Middle frontal gyrus (tissue), 1 donor: Measurements from ENCODE around the gene CAVIN1.
"Not testable (repeated sequence)": the region's sequence is repeated elsewhere in the genome, so short reads cannot be mapped to it uniquely, and the experiment has no call there.

ENCODE experiments used
- DNase-seq: peaks from one replicate; pipeline ENCODE4 v3.0.0-alpha.2; 2015; ENCODE audit warnings: low spot score; ENCODE audit errors: extremely low spot score

The CAVIN1 gene

DNA sequence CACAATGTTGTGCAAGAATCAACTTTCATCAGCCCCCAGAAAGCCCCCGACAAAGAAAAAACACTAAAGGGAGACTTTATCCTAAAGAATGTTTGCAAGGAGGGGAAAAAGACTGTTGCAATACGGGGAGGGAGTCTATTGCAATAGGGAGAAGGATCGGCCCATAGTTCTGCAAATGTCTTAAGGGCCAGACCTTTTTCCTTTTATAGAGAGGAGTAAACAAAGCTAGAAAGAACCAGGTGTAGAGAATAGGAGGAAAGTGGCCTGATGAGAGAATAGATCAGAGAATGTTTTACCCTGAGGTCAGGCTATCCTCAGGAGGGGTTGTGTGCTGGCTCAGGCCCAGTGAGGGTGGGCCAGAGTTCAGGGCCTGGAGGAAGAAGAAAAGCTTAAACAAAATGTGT is 8.7 kb upstream of the CAVIN1 start:
- no peak for DNase-seq

DNA sequence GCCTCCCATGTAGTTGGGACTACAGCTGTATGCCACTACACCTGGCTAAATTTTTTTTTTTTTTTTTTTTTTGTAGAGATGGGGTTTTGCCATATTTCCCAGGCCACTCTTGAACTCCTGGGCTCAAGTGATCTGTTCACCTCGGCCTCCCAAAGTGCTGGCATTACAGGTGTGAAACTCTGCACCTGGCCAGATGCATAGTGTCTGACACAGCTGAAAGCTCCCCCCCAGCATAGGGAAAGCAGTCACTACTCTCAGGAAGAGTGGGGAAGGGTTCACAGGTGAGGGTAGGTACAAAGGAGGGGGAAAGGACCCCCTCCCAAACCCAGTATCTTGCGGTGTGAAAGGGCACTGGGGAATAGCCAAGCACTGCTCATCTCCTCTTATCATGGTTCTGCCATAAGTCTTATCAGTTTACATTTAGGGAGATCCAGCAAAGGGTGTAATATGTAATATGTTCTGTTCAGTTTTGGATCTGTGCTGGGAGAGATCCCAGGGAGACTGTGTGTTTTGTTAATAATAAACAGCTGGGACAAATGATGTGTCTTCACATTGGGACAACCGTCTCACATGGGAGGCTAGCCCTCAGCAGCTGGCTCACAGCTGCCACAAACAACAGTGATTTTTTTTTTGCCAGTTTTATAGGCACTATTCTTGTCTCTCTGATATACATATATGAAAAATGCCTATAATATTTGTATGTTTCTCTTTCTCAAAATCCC is 6.8 kb upstream of the CAVIN1 start:
- no peak for DNase-seq

DNA sequence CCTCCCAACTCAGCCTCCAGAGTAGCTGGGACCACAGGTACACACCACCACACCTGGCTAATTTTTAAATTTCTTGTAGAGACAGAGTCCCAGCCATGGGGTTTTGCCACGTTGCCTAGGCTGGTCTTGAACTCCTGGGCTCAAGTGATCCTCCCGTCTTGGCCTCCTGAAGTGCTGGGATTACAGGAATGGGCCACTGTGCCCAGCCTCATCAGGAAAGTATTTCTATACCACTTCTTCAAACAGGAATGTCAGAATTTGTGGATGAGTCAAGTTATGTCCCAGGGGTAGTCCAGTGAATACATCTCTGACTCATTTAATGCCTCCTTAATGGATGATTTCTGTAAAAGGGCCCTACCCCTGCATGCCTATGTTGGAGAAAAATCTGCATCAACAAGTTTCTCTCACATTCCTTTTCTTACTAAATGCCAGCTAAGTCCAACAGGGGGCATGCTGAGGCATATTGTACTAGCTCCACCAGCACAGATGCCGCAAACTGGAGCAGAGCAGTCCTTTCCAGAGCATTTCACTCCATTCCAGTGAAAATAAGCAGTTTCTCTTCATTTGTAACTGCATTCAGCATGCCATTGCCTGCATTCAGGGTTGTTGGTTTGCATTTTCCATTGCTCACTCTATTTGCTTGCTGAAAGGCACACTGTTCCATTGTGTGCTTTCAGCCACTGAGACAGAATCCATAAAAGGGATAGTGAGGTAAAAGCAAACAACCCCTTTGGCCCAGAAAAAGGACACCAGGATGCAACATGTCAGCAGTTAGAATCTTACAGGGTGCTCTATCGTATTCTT is 5.3 kb upstream of the CAVIN1 start:
- peak; percentile 22 for DNase-seq

DNA sequence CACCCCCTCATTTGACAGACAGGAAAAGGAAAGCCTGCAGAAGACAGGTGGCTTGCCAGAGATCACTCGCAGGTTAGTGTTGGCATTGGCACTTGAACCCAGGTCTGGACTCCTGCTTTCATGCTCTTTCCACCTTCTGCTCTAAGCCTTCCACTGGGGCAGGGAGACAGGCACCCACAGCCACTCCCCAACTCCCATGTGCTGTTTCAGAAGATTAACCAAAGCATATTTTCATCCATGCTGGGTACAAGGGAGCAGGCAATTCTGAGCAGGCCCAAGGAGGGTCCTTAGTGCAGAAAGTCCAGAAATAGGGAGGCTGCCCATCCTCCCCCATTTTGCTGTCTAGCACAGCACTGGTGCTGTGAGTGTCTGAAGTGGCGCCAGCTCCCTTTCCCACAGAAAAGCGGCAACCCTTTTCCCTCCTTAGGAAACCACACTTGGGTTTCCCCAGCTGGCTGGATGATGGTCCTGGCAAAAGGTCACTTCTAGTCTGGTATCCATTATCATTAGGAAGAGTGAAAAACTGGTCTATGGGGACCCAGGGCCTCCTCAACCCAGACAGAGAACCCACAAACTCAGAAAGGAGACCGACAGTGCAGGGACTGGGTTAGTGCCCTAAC is 2.0 kb upstream of the CAVIN1 start:
- DNase-seq, result no peak

DNA sequence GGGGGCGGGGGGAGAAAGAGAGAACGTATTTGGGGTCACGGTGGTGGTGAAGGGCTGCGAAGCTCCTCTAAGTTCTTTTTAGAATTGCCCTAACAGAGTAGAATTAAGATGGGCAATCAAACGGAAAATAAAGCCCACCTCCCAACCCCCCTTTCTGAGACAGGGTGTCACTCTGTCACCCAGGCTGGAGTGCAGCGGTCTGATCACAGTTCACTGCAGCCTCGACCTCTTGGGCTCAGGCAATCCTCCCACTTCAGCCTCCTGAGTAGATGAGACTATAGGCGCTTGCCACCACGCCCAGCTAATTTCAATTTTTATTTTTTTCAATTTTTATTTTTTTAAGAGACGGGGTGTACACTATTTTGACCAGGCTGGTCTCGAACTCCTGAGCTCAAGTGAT is 710 bp upstream of the CAVIN1 start:
- DNase-seq, result no peak

DNA sequence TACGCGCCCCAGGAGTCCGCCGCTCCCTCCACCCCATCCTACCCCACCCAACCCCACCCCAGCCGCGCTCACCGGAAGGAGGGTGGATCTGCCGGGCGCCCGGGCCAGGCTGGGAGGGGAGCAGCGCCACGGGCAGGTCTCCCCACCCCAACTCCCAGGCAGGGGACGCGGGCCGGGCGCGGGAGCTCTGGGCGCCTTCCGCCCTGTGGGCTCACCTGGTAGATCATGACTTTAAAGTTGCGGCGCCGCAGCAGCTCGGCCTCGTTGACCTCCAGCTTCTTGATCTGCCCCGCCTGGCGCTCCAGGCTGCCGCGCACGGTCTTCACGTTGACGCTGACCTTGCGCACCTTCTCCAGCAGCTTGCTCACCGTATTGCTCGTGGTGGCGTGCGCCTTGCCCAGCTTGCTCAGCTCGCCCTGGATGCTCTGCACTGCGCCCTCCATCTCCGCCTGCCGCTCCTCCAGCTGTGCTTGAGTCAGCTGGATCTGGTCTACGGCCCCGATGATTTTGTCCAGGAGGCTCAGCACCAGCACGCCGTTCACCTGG is 571 bp downstream of the CAVIN1 start:
- no peak for DNase-seq

DNA sequence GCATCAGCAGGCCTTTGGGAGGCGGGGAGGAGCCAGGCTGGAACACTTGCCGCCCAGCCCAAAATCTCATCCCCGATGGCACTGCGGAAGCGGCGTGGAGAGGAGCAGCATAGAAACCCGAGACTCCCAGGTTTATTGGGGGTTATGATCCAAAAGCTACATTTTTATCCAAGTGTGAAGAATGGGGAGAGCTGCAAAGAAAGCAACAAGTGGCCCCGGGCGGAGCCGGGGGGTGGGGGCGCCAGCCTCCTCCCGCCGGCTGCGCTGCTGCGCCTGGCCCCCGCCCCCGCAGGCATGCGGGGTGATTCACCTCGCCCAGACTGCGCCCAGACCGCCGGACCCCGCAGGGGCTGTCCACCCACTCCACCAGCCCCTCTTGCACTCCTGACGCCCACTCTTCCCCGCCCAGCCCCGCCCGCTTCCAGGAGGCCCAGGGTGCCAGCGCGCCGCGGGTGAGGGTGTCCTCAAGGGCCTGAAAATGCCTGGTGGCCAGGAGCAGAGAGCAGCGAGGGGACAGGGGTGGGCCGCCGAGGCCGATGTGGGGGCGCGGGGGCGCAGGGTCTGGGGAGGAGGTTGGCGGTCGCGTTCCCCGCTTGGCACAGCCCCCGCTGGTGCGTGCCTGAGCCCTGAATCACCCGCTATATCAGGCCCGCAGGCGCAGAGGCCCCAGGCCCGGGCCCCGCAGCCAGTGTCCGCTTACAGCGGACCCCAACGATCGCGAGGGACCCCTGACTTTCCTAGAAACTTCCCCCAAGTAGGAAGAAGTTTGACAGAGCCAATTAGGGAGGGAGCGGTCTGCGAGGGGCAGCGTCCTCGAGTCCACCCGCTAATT is 1.3 kb downstream of the CAVIN1 start:
- DNase-seq, result no peak

DNA sequence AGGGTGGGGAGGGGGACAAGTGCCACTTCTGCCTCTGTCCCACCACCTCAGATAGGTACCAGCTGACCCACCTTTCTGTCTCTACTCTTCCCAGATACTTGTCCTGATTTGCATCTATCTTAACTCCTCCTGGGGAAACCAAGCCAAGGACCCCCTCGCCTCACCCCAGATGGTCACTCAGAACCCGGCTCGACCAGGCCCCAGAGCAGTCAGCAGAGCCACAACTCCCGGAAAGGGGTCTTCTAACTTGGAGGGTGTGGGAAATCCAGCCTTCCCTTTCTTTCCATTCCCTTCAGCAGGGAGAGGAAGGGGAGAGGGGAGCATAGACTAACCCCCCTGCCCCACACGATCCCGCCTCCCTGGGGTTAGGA is 1.9 kb downstream of the CAVIN1 start:
- no peak for DNase-seq

DNA sequence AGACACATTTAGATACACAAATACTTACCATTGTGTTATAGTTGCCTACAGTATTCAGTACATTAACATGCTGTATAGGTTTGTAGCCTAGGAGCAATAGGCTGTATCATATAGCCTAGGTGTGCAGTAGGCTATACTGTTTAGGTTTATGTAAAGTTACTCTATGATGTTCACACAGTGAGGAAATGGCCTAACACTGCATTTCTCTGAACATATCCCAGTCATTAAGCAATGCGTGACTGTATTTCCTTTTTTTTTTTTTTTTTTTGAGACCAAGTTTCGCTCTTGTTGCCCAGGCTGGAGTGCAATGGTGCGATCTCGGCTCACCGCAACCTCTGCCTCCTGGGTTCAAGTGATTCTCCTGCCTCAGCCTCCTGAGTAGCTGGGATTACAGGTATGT is 5.1 kb downstream of the CAVIN1 start:
- DNase-seq, result not testable (repeated sequence)

DNA sequence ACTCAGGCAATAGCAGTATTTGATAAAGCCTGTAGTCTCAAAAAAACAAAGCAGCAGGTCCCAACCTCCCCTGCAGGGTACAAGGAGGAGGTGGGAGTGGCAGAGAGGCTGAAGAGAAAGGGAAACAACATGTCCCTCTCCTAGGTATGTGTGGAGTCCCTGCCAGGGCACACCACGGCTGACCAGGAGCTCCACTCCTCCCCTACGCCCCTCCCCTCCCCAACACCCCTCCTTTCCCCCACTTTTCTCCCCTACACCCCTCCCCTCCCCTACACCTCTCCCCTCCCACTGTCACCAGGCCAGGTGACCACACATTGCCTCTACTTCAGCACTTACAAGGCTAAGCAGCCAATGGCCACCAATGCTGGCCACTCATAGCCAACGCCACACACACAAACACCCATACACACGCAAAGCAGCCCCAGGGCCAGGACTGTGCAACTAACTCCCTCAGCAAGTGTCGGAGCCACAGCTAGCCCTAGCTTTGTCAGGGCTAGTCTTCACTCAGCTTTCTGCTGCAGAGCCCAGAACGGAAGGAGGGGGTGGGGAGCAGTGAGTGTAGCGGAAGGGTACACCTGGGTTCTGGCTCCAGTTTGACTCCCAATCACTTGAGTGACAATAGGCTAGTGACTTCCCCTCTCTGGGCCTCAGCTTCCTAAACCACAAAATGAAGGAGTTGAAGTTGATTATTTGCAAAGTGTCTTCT is 8.2 kb downstream of the CAVIN1 start:
- no peak for DNase-seq

DNA sequence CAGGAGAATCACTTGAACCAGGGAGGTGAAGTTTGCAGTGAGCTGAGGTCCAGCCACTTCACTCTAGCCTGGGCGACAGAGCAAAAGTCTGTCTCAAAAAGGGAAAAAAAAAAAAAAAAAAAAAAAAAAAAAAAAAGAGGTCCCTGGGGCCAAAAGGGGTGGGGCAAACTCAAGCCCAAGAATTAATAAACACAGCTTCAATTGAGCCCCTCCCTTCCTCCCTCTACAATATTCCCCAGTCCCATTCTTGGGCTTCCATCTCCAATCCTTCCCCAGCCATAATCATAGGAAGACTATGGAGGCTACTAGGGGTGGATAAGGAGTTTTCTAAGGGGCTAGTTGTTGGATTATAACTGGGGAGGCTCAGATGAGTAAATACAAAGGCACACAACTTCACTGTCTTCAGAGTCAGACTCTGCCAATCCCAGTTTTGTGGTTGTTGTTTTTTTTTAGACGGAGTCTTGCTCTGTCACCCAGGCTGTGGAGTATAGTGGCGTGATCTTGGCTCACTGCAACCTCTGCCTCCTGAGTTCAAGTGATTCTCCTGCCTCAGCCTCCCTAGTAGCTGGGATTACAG is 9.5 kb downstream of the CAVIN1 start:
- no peak for DNase-seq

DNA sequence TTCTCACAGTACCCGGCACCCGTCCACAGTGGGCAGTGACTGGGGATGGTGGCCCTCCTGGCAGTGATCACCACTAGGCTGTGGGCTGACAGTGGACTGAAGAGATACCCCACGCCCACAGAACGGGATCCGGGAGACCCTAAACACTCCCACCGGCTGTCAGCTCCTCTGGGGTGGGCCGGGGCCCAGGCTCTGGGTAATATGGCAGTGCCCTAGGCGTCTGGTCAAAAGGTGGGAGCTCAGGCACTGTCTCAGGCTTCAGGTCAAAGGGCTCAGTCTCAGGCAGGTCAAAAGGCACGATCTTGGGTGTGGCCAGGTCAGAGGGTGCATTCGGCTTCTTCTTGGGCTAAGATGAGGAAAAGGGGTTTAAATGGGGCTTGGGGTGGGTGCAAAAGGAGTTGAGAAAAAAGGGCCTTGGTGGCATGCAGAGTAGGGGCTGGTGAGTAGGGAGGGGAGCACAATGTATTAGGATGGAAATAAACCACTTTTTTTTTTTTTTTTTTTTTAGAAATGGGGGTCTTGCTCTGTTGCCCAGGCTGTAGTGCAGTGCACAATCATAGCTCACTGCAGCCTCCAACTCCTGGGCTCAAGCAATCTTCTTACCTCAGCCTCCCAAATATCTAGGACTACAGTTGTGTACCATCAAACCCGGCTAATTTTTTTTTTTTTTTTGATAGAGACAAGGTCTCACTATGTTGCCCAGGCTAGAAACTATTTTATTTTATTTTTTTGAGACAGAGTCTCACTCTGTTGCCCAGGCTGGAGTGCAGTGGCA is 11.0 kb downstream of the CAVIN1 start:
- no peak for DNase-seq

DNA sequence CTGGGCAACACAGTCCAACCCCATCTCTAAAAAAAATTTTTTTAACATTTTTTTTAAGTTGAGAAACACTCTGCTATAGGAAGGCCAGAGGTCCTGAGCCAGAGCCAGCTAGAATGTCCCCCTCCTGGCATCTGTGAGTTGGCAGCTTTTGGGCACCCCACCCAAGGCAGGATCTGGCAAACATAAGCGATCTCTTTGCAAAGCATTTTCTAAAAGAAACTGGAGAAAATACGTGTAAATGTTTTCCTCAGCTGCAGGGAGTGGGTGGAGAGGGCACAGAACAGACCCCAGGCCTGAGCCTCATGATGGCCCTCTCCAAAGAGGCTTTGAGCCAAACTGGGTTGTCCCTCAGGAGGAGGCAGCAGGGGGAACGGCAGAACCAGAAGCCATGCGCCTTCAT is 11.7 kb downstream of the CAVIN1 start:
- no peak for DNase-seq

DNA sequence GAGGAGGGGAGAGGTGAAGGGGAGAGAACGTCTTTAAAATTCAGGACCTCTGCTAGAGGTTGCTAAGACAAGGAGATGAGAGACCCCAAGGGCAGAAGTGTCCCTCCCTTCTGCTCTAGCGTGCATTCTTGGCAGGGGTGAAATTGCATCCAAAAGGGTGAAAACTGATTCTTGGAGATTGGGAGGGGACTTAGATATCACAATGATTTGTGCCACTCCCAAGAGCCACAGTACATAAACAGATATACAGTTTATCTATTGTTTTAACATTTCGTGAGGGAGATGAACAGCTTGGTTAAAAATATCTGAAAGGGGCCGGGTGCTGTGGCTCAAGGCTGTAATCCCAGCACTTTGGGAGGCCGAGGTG is 12.8 kb downstream of the CAVIN1 start:
- no peak for DNase-seq

DNA sequence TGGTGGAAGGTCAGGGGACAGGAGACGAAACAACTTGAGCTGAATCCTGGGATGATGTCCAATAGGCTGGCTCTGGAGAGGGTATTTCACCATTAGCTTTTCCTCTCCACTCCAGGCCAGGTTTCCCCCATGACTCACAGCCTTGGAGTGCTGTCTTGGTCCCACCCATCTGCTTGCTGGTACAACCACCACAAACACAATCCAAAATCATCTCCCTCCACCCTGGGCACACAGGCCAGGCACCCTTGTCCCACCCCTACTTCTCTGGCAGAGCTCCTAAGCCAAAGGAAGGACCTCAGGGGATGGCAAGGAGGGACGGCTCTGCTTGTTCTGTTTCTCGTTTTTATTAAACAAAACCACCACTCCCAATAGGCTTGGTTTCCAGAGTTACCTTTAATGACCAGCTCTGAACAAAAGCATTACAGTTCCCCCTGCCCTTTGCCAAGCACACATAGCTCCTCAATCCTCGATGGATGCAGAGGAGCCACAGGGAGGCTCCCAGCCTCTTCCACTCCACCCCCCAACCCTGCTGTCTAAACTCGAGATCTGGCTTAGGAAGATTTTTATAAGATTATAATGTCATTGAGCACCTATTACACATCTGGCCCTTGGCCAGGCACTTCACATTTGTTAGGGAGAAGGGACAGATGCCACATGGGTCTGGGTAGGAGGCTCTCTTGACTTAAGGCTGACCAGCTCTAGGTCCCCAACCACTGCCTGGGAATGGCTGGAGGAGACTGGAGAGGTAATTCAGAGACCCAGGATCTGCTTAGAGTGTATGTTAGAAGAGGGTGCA is 13.3 kb downstream of the CAVIN1 start:
- no peak for DNase-seq

DNA sequence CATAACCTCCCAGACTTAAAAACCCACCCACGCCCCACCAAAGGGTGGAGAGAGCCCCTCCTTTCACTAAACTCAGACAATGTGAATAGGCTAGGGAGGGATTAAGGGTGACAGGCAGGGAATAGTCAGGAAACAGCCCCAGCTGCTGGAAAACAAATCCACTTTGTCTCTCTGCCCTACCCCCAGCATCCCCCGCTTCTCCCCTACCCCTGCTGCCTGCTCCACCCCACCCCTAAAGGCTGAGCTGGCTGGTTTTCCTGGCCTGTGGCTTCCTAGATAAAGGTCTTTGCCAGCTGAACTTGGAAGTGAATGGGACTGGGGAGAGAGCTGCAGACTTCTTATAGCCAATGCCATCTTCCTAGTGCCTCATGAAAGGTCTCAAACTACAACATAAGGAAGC is 15.0 kb downstream of the CAVIN1 start:
- DNase-seq, result peak; percentile 60

DNA sequence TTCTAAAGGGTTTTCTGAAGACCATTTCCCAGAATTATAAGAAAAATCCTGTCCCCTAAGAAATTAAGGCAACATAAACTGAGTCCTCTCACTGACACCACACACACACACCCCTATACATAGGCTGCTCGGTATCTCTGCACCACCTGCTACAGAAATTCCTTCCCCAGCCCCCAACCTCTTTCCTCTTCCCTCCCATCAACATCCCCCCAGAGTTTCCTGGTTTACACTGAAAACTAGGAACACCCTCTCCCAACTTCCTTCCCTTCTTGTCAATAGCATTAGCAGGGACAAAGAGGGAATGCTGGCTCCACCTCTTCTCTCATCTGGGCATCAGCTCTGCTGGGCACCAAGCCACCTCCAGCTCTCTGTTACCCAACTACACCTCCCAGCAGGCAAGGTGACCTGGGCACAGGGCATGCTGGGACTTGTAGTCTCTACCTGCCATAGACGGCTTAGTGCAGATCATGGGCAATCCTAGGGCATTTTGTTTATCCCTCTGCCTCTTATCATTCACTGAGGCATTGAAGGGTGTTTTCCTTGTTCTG is 15.7 kb downstream of the CAVIN1 start:
- DNase-seq, result peak; percentile 69

DNA sequence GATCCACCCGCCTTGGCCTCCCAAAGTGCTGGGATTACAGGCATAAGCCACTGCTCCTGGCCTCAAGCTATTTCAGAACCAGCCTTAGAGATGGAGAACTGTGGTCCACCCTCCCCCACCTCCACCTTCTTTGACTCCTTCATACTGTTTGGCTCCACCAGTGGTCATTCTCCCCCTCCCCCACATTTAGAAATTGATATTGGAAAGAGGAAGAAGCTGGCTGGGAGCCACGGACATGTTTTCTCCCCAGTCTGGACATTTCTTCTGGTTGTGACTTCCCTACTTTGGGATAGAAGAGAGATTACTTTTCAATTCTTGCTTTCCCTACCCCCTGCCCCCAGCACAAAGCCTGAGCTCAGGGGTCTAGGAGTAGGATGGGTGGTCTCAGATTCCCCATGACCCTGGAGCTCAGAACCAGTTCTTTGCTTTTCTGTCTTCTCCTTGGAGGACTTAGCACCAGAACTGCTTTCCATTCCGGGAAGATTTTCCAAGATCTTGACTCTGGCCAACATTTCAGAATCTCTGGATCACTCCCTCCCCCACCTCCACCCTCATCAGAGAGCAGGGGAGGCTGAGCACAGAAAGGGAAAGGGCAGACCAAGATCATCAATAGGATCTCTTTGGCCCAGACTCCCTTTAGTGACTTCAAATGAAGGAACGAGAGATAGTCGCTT is 16.3 kb downstream of the CAVIN1 start:
- no peak for DNase-seq
